Panc1 (cell line): Measurements from ENCODE around the gene ERGIC1.

Source experiments
- CTCF ChIP-seq: fragments of 450-650 bp; IDR thresholded peaks from 2 replicates; pipeline ENCODE4 v1.5.1; 2017; ENCODE audit warnings: mild to moderate bottlenecking
- TCF7L2 ChIP-seq: IDR thresholded peaks from 2 replicates; pipeline ENCODE4 v1.6.1; 2011; ENCODE audit warnings: mild to moderate bottlenecking, low read depth, low read length, inconsistent platforms

GRCh38 chr5:172918421-172919371 lies 84.6 kb downstream of the ERGIC1 start:
- TF ChIP-seq CTCF (no peak), TCF7L2 (no peak)
